Stimulated activated CD8-positive, alpha-beta memory T cell treated with anti-CD3 and anti-CD28 coated beads, Interleukin-4, amount 100 ng/mL, for 4 hours (primary cell): Measurements from ENCODE around the gene P3R3URF.
"Not testable (repeated sequence)": the region's sequence is repeated elsewhere in the genome, so short reads cannot be mapped to it uniquely, and the experiment has no call there.

Experiments
- DNase-seq, 2 donors: peaks; one replicate each; pipeline ENCODE4 v3.0.0-alpha.2; 2020; ENCODE audit warnings: low read depth in 2 of 2, low spot score in 1 of 2

P3R3URF gene

DNA sequence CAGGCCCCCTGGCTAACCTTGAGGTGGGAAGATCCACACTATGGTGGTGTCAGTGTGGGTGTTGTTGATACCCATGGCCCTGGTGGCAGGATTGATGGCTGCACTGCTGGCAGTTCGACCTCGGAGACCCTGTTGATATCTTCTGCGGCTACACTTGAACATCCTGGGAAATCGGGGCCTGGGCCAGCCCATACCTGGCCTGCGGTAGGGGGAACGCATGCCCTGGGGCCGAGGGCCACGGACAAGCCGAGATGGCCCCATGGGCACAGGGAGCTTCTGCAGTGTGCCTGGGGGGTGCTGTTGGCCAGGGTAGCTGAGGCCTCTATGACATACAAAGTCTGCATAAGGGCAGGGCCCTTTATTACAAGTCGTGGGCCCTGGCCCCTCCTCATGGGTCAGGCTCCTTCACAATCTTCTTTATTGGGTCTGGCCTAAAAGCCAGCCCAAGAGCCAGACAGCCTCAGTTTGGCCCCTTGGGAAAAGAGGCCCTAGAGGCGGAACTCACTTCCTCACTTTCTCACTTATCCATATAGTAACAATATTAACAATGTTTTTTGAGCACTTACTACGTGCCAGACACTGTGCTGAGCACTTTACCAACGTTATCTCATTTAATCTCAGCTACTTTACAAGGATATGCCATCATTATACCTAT, at the start of gene P3R3URF:
Gene P3R3URF (minus strand): TSS at position 278 of the 655 bp plus-strand sequence. CDS start 17 bp downstream, at position 261.
- no peak for DNase-seq

DNA sequence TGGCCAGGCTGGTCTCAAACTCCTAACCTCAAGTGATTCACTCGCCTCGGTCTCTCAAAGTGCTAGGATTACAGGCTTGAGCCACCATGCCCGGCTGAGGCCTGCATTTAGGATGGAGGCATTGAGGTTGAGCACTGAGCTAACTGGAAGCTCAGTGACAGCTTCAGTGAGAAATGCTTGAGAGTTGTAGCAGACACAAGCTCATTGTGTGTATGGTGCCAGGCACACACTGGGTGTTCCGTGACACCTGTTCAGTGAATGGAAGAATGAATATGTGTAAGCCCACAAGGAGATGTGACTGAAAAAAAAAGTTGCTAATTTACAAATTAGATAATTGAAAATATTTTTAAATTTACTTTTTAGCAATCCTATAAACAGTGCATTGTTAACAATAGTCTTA, 48.7 kb upstream of the P3R3URF start:
- no peak for DNase-seq

DNA sequence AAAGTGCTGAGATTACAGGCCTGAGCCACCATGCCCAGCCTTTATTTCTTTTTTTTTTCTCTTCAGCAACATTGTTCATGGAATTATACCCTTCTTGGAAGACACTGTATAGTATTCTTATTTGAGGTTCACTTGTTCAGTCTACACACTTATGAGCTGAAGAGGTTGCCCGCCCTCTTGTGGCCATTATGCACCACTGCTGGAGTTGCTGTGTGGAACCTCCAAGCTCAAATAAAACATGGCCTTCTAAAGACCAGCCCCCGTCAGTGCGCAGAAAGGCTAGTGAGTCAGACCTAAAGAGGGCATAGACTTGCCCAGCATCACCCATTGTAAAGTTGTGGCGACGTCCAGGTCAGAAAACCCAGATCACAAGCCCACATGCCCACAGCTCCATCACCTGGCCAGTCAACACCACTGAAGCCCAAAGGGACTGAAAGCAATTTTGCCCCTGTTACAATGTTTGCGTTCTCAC, 47.2 kb upstream of the P3R3URF start:
- peak; percentile 33 to 35 for DNase-seq

DNA sequence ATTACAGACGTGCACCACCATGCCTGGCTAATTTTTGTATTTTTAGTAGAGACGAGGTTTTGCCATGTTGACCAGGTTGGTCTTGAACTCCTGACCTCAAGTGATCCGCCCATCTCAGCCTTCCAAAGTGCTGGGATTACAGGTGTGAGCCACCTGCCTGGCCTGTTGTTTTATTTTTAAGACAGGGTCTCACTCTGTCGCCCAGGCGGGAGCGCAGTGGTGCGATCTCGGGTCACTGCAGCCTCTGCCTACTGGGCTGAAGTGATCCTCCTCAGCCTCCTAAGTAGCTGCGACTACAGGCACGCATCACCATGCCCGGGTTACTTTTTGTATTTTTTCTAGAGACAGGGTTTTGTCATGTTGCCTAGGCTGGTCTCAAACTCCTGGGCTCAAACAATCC, 46.8 kb upstream of the P3R3URF start:
- not testable (repeated sequence) for DNase-seq

DNA sequence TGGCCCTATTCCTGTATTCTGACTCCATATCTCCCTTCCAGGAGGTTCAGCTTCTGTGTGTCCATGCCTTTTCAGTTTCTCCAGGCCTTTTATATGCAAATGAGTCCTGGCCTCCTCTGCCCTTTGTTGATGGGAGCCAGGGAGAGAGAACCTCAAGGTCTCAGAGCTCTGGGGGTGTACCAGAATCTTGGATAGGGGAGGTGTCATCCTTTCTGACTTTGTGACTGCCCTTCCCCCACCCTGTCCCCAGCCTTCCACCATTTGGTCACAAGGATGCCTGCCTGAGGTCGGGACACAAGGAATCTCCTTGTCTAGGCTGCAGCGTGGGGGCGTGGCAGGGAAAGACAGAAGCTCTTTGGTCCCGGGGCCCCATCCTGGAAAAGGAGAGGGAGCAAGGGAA, 45.5 kb upstream of the P3R3URF start:
- no peak for DNase-seq

DNA sequence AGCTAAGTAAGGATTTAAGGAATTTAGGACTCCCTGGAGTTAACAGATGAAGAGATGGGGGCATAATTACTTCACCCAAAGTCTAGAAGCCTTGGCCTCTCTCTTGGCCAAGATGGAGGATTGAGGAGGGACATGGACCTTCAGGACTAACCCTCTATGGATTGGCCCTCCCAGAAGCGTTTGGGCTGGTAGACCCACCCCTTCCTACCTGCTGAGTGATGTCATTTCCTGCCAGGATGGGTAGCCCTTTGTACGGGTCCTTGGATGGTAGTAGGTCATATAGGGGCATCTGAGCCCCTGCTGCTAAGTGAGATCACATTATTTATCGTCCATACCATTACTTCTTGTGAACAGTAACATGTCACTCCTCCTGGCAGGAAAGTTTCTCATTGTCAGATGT, 44.5 kb upstream of the P3R3URF start:
- no peak for DNase-seq

DNA sequence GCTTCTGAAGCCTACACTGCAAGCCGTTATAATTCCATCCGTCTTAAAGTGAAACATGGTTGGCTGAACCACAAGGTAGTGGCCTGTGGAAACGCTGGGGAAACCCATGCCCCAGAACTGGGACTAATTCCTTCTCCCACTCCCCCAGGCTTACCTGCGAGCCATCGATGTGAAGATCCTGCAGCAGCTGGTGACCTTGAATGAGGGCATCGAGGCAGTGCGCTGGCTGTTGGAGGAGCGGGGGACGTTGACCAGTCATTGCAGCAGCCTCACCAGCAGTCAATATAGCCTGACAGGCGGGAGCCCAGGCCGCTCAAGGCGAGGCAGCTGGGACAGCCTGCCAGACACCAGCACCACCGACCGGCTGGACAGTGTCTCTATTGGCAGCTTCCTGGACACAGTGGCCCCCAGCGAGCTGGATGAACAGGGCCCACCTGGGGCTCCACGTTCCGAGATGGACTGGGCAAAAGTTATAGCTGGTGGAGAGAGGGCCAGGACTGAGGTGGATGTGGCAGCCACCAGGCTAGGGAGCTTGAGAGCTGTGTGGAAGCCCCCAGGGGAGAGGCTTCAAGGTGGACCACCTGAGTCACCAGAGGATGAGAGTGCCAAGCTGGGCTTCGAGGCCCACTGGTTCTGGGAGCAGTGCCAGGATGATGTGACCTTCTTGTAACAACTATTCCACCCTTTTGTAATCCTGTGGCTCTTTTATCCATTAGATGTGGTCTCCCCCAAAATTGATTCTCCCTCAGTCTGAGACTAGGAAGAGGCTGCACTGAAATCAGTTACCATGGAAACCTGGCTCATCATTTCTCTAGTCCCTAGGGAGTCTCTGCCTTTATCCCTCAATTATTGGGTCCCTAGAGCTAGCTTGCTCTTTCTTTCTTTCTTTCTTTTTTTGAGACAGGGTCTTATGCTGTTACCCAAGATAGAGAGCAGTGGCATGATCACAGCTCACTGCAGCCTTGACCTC, 43.5 kb upstream of the P3R3URF start:
- DNase-seq = no peak

DNA sequence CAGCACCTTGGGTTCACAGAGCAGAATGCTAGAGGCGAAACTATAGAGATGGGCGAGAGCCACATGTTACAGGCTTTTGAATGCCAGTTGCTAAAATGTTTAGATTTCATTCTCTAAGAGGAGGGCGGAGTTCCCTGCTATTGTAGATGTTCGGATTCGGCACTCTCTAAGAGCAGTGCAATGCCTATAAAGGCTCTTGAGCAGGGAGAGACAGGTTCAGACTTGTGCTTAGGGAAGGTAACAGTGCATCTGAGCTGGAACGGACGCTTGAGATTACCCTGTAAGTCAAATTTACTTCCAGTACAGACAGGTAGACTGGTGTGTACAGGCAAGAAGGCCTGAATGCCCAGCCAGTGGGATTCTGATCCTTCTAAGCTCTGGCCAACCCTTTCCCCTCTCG, 42.2 kb upstream of the P3R3URF start:
- DNase-seq = no peak

DNA sequence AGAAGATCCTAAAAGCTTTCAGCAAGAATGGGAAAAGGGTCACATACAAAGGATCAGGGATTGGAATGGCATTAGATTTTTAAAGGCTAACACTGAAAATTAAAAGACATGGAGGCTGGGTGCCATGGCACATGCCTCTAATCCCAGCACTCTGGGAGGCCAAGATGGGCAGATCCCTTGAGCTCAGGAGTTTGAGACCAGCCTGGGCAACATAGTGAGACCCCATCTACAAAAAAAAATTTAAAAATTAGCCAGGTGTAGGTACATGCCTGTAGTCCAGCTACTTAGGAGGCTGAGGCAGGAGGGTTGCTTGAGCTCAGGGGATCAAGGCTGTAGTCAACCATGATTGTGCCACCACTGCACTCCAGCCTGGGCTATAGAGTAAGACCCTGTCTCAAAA, 39.2 kb upstream of the P3R3URF start:
- DNase-seq = no peak

DNA sequence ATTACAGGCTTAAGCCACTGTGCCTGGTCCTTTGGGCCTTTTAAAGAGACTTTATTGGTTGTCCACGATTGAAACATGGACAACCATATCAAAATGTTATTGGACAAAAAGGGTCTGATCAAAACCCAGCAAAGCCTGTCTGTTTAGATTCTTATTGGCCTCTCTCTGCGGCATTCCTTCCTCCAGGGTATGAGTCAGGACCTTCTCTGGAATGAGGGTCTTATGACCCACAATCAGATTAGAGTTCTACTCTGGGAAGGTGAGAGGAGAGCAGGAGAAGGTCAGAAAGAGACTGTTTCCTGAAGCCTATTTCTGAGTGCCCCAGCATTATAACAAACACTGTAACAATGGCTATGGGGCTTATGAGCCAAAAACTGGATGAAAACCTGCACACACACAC, 34.8 kb upstream of the P3R3URF start:
- no peak for DNase-seq

DNA sequence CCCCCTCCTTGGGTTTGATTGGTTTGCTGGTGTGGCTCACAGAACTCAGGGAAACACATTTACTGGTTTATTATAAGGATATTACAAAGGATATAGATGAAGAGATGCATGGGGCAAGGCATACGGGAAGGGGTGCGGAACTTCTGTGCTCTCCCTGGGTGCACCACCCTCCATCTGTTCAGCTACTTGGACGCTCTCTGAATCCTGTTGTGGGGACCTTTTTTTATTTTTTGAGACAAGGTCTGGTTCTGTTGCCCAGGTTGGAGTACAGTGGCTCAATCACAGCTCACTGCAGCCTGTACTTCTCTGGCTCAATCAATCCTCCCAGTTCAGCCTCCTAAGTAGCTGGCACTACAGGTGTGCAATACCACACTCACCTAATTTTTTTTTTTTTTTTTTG, 34.3 kb upstream of the P3R3URF start:
- DNase-seq = no peak

DNA sequence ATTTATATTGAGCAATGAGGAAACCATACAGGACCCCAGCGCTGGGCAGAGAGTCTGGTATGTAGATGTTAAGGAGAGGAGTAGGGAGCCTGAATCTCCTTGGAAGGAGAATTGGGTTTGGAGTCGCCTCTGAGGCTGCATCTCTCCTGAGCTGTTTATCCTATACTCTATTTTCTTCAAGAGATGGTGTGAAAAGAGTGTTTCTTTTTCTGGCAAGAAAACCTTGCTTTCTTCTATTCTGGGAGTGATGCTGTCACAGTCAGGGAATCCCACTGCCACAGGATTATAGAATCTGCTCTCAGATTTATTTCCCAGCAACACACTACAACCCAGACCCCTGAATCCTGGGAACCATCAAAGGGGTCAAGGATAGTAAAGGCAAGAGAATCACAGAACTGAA, 30.1 kb upstream of the P3R3URF start:
- DNase-seq = no peak

DNA sequence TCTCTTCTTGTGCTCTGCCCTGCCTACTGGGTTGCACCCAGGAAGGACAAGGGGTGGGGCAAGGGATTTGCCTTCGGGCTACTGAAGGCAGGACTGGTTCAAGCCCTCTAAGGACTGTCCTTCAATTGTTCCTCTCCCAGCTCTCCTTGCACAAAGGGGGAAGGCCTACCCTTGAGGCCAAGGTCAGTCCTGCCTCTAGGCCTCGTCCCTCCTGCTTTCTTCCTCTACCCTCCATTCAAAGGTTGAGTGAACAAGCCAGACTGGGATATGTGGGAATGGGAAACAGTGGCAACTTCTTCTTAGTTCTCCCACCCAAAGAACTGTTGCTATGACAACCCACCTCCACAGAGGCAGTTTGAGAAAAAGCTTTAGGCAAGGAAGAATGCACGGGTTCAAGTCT, 29.5 kb upstream of the P3R3URF start:
- no peak for DNase-seq

DNA sequence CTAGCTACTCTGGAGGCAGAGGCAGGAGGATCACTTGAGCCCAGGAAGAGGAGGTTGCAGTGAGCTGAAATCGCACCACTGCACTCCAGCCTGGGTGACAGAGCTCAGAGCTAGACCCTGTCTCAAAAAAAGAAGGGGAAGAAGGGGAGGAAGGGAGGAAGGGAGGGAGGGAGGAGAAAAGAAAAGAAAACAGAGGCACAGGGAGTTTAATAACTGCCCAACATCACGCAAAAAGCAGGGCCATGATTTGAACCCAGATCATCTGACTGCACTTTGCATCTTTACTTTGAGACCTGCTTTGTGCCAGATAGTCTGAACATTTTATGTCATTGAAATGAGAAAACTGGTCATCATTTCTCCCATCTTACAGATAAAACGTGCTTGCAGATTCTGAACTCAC, 28.9 kb upstream of the P3R3URF start:
- DNase-seq = no peak

DNA sequence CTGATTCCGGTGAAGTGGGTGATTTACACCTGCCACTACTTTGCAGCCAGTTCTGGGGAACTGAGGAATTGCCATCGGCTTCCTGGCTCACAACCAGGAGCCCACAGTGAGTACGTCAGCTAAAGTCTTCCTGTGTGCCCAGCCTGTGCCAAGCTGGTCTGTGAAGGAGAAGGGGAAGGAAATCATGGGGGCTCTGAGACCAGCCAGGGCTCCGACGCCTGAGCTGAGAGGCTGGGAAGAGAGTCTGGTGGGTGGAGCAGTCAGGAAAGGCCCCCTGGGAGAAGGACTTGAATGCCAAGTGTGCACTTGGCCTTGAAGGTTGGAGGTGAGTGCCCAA, 28.1 kb upstream of the P3R3URF start:
- DNase-seq = no peak

DNA sequence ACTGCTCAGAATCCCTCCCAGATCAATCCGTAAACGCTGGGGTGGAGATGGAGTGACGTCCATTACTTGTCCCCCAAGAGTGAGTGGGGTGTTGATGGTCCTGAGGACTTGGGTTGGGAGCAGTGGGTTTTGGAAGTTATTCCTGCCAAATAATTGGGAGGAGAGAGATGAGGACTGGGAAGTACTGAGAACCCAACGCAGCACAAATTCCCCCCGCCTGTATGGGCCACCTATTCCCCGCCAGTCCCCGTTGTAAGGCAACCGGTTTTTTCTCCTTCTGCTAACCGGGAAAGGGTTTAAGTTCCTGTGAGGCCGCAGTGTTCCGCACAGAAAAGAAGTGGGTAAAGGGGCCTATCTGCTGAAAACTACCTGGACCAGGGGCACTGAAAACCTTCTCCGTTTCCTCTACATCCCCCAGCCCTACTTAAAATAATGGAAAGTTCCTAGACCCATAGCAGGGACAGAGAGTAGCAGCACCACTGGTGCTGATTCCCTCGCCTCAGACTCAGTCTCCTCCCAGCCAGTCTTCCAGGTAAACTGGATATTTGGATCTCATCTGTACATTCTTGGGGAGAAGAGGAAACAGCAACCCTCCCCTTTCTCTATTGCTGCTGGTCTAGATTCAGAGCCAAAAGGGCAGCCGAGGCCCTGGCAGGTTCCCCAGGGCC, 27.6 kb upstream of the P3R3URF start:
- no peak for DNase-seq

DNA sequence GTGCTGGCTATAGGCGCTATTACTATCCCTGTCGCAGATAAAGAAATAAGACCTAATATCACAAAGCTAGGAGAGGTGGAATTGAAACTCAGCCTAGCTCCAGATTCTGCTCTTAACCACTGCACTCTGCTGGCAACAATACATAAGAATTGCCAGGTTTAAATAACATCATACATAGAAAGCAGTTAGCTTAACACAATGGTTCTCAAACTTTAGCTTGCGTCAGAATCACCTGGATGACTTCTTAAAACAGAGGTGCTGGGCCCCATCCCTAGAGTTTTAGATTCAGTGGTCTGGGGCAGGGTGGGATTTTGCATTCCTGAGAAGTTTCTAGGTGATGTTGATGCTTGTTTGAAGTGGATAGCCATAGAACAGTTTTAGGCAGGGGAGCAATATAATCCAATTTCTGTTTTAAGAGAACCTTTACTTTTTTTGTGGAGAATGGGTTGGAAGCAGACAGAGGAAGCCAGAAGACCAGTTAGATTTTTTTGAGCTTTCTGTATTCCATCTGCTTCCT, 23.0 kb upstream of the P3R3URF start:
- DNase-seq = no peak

DNA sequence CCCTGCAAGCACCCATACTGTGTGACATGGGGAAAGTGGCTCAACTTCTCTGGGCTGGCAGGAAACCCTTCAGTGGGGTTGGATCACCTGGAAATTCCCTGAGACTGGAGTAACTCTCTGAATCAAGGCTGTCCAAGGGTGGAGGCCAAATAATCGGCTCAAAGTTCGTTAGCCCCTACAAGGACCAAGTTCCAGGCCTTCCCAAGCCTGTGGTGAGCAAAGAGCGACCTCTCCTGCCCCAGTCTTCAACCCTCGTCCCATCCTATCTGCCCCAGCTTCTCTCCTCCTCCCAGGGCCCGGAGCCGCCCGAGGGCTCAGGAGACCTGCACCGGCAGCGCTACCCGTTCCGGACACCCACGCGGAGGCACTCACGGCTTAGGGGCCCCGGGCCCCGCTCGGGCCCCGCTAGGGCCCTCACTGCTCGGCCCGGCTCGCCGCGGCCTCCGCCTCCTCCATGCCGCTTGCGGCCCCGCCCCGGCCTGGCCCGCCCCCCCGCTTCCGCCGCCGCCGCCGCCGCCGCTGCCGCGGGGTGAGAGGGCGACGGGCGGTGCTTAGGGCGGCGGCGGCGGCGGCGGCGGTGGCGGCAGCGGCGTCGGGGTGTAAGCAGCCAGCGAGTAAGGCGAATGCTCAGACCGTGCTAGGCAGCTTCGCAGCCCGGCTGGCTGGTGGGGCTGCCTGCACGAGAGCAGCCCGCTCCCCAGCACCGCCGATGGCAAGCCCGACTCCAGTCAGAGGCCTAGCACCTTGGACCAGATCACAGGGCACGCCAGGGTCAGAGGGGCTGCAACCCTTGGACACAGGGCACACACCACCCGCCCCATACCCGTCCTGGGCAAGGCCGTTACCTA, 21.9 kb upstream of the P3R3URF start, which contains the start of gene POMGNT1:
Gene POMGNT1 (minus strand): TSS at position 471 of the 848 bp plus-strand sequence. CDS start 613 bp downstream, outside the sequence.
- peak; percentile 41 to 46 for DNase-seq

DNA sequence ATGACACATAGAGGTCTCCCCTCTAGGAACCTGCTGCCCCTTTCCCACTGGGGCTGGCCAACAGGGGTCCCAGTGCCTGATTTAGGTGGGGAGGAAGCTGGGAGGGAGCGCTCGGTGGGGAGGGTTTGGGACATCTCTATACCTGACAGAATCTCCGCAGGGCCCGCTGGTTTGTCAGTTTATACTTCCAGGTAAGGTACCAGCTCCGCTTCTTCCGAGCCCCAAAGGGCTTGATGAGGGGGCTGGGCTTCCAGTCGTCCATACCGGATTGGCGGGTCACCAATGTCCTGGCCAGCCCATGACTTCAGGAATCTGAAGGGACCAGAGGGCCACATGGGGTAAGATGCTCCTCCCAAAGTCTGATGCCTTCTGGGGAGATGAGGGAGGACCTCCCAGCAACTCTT, 21.3 kb upstream of the P3R3URF start:
- no peak for DNase-seq

DNA sequence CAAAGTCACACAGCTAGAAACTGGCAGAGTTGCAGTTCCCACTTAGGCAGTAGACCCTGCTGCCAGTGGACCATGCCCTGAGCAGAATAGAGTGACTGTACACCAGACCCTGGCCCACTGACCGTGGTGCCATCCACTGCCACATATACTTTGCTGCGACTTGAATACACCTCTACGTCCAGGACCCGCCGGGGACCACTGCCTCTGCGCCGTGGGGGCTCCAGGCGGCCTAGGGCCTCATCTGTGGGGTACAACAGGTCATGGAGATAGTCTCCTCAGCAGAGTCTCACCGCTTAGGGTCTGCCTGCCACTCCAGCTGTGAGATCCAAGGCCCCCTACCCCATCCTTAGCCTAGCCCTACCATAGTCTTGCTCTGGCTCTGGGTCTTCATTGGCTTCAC, 20.3 kb upstream of the P3R3URF start:
- DNase-seq = no peak
